Activated T-cell treated with anti-CD3 and anti-CD28 coated beads, Interleukin-2, amount 50 U/mL, for 4 hours (primary cell): ENCODE measurements around the gene DHFR2. TPM values are rescaled to one million over a fixed set of nuclear protein-coding genes. Genes with fewer than 3 reads are reported as not detected.
"Not testable (repeated sequence)": the region's sequence is repeated elsewhere in the genome, so short reads cannot be mapped to it uniquely, and the experiment has no call there.

ENCODE experiments used
- ATAC-seq, 2 donors: fragments of 200-7000 bp; cut with Tn5 transposase; one replicate each; pipeline ENCODE4 v1.10.0; 2021
- DNase-seq: peaks from one replicate; pipeline ENCODE4 v3.0.0-alpha.2; 2020
- H3K27me3 Mint-ChIP-seq: one replicate; pipeline ENCODE4 v1.8.0; 2021; ENCODE audit warnings: low read depth, mixed read lengths
- H3K36me3 Mint-ChIP-seq: one replicate; pipeline ENCODE4 v1.8.0; 2022; ENCODE audit warnings: mixed read lengths; ENCODE audit not compliant: insufficient read depth
- H3K4me1 Mint-ChIP-seq: one replicate; pipeline ENCODE4 v1.8.0; 2021; ENCODE audit warnings: low read depth, mixed read lengths
- H3K4me3 Mint-ChIP-seq: one replicate; pipeline ENCODE4 v1.8.0; 2021; ENCODE audit warnings: mild to moderate bottlenecking, moderate library complexity, mixed read lengths
- H3K9me3 Mint-ChIP-seq: one replicate; pipeline ENCODE4 v1.8.0; 2021; ENCODE audit warnings: mixed read lengths
- total RNA-seq, 3 donors: library from RNA; stranded (reverse); gene quantifications; one replicate each; pipeline ENCODE4 v1.2.1, GENCODE V29; 2021

The DHFR2 gene
- 1 to 10 TPM; 5.2 to 7.5 (median 7.1) TPM for total RNA-seq

- peak; percentile 75 for DNase-seq
- Mint-ChIP-seq H3K4me3 (peak within 1 kb of the TSS; percentile 93), H3K4me1 (peaks cover 48% of the 10 kb centered on the region), H3K36me3 (peaks cover 27% of the 10 kb centered on the region), H3K9me3 (no peaks in the 10 kb centered on the region), H3K27me3 (no peaks in the 10 kb centered on the region)
- ATAC-seq, result peak; percentile 91
These were observed at the start of gene DHFR2, which contains the start of gene NSUN3 for GRCh38 chr3:94062513-94063404. TSS of gene DHFR2 (minus strand) at chr3:94062916. CDS start at chr3:94061511, 1,405 bp downstream. TSS of gene NSUN3 (plus strand) at chr3:94063061. CDS start at chr3:94063127, 66 bp downstream.

GRCh38 chr3:94110854-94111253 lies 48.1 kb upstream of the DHFR2 start:
- Mint-ChIP-seq H3K27me3 (no peaks in the 10 kb centered on the region), H3K9me3 (no peaks in the 10 kb centered on the region), H3K36me3 (peaks cover 25% of the 10 kb centered on the region), H3K4me1 (peaks cover 2% of the 10 kb centered on the region), H3K4me3 (no peak overlapping the region)
- ATAC-seq (no peak), DNase-seq (no peak)

GRCh38 chr3:94110232-94110631 lies 47.5 kb upstream of the DHFR2 start:
- H3K4me1 Mint-ChIP-seq, DNase-seq, H3K27me3 Mint-ChIP-seq, H3K4me3 Mint-ChIP-seq, H3K9me3 Mint-ChIP-seq, ATAC-seq: not testable (repeated sequence)
- H3K36me3 Mint-ChIP-seq, result peaks cover 27% of the 10 kb centered on the region

GRCh38 chr3:94106268-94106667 lies 43.6 kb upstream of the DHFR2 start:
- Mint-ChIP-seq H3K4me3 (no peak overlapping the region), H3K27me3 (no peaks in the 10 kb centered on the region), H3K4me1 (no peaks in the 10 kb centered on the region), H3K36me3 (peaks cover 16% of the 10 kb centered on the region), H3K9me3 (no peaks in the 10 kb centered on the region)
- ATAC-seq, result no peak
- no peak for DNase-seq

- ATAC-seq (no peak), DNase-seq (no peak)
- Mint-ChIP-seq H3K4me1 (no peaks in the 10 kb centered on the region), H3K4me3 (no peak overlapping the region), H3K9me3 (no peaks in the 10 kb centered on the region), H3K36me3 (peaks cover 38% of the 10 kb centered on the region), H3K27me3 (no peaks in the 10 kb centered on the region)
These were observed 39.1 kb upstream of the DHFR2 start for GRCh38 chr3:94101860-94102259.

- Mint-ChIP-seq H3K4me1 (no peaks in the 10 kb centered on the region), H3K27me3 (no peaks in the 10 kb centered on the region), H3K36me3 (peaks cover 41% of the 10 kb centered on the region), H3K9me3 (no peaks in the 10 kb centered on the region), H3K4me3 (no peak overlapping the region)
- ATAC-seq (no peak), DNase-seq (no peak)
These were observed 36.6 kb upstream of the DHFR2 start for GRCh38 chr3:94099311-94099710.

GRCh38 chr3:94098452-94098851 lies 35.7 kb upstream of the DHFR2 start:
- Mint-ChIP-seq H3K36me3 (peaks cover 43% of the 10 kb centered on the region), H3K27me3 (no peaks in the 10 kb centered on the region), H3K4me3 (no peak overlapping the region), H3K9me3 (no peaks in the 10 kb centered on the region), H3K4me1 (no peaks in the 10 kb centered on the region)
- no peak for ATAC-seq
- DNase-seq, result no peak

- Mint-ChIP-seq H3K9me3 (no peaks in the 10 kb centered on the region), H3K4me1 (no peaks in the 10 kb centered on the region), H3K4me3 (no peak overlapping the region), H3K36me3 (peaks cover 45% of the 10 kb centered on the region), H3K27me3 (no peaks in the 10 kb centered on the region)
- DNase-seq (no peak), ATAC-seq (no peak)
These were observed 32.4 kb upstream of the DHFR2 start for GRCh38 chr3:94095111-94095510.

GRCh38 chr3:94093151-94093550 lies 30.4 kb upstream of the DHFR2 start:
- Mint-ChIP-seq H3K9me3 (no peaks in the 10 kb centered on the region), H3K36me3 (peaks cover 38% of the 10 kb centered on the region), H3K4me3 (no peak overlapping the region), H3K27me3 (no peaks in the 10 kb centered on the region), H3K4me1 (no peaks in the 10 kb centered on the region)
- DNase-seq, result no peak
- no peak for ATAC-seq

- H3K4me1 Mint-ChIP-seq, result peaks cover 2% of the 10 kb centered on the region
- H3K4me3 Mint-ChIP-seq, result no peak overlapping the region
- DNase-seq, result no peak
- ATAC-seq, result no peak
- no peaks in the 10 kb centered on the region for H3K9me3 Mint-ChIP-seq
- H3K36me3 Mint-ChIP-seq, result peaks cover 34% of the 10 kb centered on the region
- H3K27me3 Mint-ChIP-seq, result no peaks in the 10 kb centered on the region
These were observed 29.4 kb upstream of the DHFR2 start for GRCh38 chr3:94092086-94092485.

- DNase-seq (no peak), ATAC-seq (no peak)
- H3K4me1 Mint-ChIP-seq, result peaks cover 2% of the 10 kb centered on the region
- no peak overlapping the region for H3K4me3 Mint-ChIP-seq
- H3K27me3 Mint-ChIP-seq, result no peaks in the 10 kb centered on the region
- H3K36me3 Mint-ChIP-seq, result peaks cover 30% of the 10 kb centered on the region
- no peaks in the 10 kb centered on the region for H3K9me3 Mint-ChIP-seq
These were observed 26.4 kb upstream of the DHFR2 start for GRCh38 chr3:94089126-94089525.

GRCh38 chr3:94083261-94083660 lies 20.5 kb upstream of the DHFR2 start:
- DNase-seq (no peak), ATAC-seq (no peak)
- H3K9me3 Mint-ChIP-seq, result no peaks in the 10 kb centered on the region
- H3K27me3 Mint-ChIP-seq, result no peaks in the 10 kb centered on the region
- no peak overlapping the region for H3K4me3 Mint-ChIP-seq
- H3K4me1 Mint-ChIP-seq, result peaks cover 37% of the 10 kb centered on the region
- H3K36me3 Mint-ChIP-seq, result peaks cover 23% of the 10 kb centered on the region

- ATAC-seq (no peak), DNase-seq (no peak)
- Mint-ChIP-seq H3K4me3 (no peak overlapping the region), H3K27me3 (no peaks in the 10 kb centered on the region), H3K4me1 (peaks cover 43% of the 10 kb centered on the region), H3K36me3 (peaks cover 26% of the 10 kb centered on the region), H3K9me3 (no peaks in the 10 kb centered on the region)
These were observed 19.7 kb upstream of the DHFR2 start for GRCh38 chr3:94082391-94082937.

- no peak for DNase-seq
- Mint-ChIP-seq H3K9me3 (no peaks in the 10 kb centered on the region), H3K27me3 (no peaks in the 10 kb centered on the region), H3K4me1 (peaks cover 43% of the 10 kb centered on the region), H3K36me3 (peaks cover 31% of the 10 kb centered on the region), H3K4me3 (no peak overlapping the region)
- ATAC-seq, result no peak
These were observed 19.2 kb upstream of the DHFR2 start for GRCh38 chr3:94081884-94082283.

GRCh38 chr3:94080552-94080951 lies 17.8 kb upstream of the DHFR2 start:
- H3K27me3 Mint-ChIP-seq, H3K9me3 Mint-ChIP-seq, ATAC-seq, H3K4me3 Mint-ChIP-seq, DNase-seq: not testable (repeated sequence)
- H3K36me3 Mint-ChIP-seq, result peaks cover 41% of the 10 kb centered on the region
- H3K4me1 Mint-ChIP-seq, result peaks cover 46% of the 10 kb centered on the region
